HepG2 (cell line): Measurements from ENCODE around the gene TFEB. TPM values are rescaled to one million over a fixed set of nuclear protein-coding genes. Genes with fewer than 3 reads are reported as not detected.

Source experiments
- AHR ChIP-seq: IDR thresholded peaks from 2 replicates; pipeline ENCODE4 v1.6.1; 2018; ENCODE audit warnings: missing genetic modification reagents, missing compliant biosample characterization
- ARHGAP35 ChIP-seq: sonication (generic); formaldehyde crosslinking; IDR thresholded peaks from 2 replicates; pipeline ENCODE4 v1.9.0; 2022; ENCODE audit warnings: mild to moderate bottlenecking, inconsistent platforms, moderate library complexity, missing genetic modification reagents, borderline replicate concordance
- ATRX ChIP-seq: sonication (generic); formaldehyde crosslinking; IDR thresholded peaks from 2 replicates; pipeline ENCODE4 v1.4.0; 2020; ENCODE audit warnings: missing genetic modification reagents, borderline replicate concordance
- GMEB1 ChIP-seq: sonication (generic); formaldehyde crosslinking; IDR thresholded peaks from 2 replicates; pipeline ENCODE4 v1.5.1; 2020; ENCODE audit warnings: missing genetic modification reagents, mild to moderate bottlenecking, borderline replicate concordance
- HNRNPL ChIP-seq: fragments of 200-400 bp; formaldehyde crosslinking; IDR thresholded peaks from 2 replicates; pipeline ENCODE4 v1.6.1; 2017; ENCODE audit warnings: mild to moderate bottlenecking, low read depth, low read length
- JDP2 ChIP-seq: sonication (generic); formaldehyde crosslinking; IDR thresholded peaks from 2 replicates; pipeline ENCODE4 v1.8.1; 2022; ENCODE audit warnings: missing genetic modification reagents, borderline replicate concordance
- MAF1 ChIP-seq: sonication (generic); formaldehyde crosslinking; IDR thresholded peaks from 2 replicates; pipeline ENCODE4 v1.5.0; 2020; ENCODE audit warnings: missing genetic modification reagents, borderline replicate concordance
- MAFK ChIP-seq, 2 experiments: IDR thresholded peaks in 1 of 2; conservative IDR thresholded peaks in 1 of 2; 2 replicates each; pipeline ENCODE4 v1.6.1; 2011; ENCODE audit warnings: improper control_type of control experiment in 2 of 2, low read length in 2 of 2
- MIER3 ChIP-seq: IDR thresholded peaks from 2 replicates; pipeline ENCODE4 v1.6.1; 2016; ENCODE audit warnings: missing compliant biosample characterization, borderline replicate concordance
- MTF2 ChIP-seq: sonication (generic); formaldehyde crosslinking; IDR thresholded peaks from 2 replicates; pipeline ENCODE4 v1.5.0; 2020; ENCODE audit warnings: missing genetic modification reagents, borderline replicate concordance
- NCOR1 ChIP-seq: fragments of 200-600 bp; sonication (generic); IDR thresholded peaks from 2 replicates; pipeline ENCODE4 v1.7.0; 2017; ENCODE audit warnings: antibody characterized with exemption, low read length, borderline replicate concordance
- RARA ChIP-seq: IDR thresholded peaks from 2 replicates; pipeline ENCODE4 v1.6.1; 2016; ENCODE audit warnings: missing genetic modification reagents, missing compliant biosample characterization
- RBFOX2 ChIP-seq: fragments of 200-400 bp; formaldehyde crosslinking; IDR thresholded peaks from 2 replicates; pipeline ENCODE4 v1.6.1; 2017; ENCODE audit warnings: low read depth, mild to moderate bottlenecking, low read length
- SP2 ChIP-seq: sonication (generic); formaldehyde crosslinking; IDR thresholded peaks from 2 replicates; pipeline ENCODE4 v1.5.1; 2020; ENCODE audit warnings: mild to moderate bottlenecking, missing genetic modification reagents
- TP53 ChIP-seq: sonication (generic); formaldehyde crosslinking; conservative IDR thresholded peaks from 2 replicates; pipeline ENCODE4 v1.4.0; 2020; ENCODE audit warnings: missing genetic modification reagents
- ZNF552 ChIP-seq: sonication (generic); formaldehyde crosslinking; IDR thresholded peaks from 2 replicates; pipeline ENCODE4 v1.9.0; 2022; ENCODE audit warnings: missing genetic modification reagents, mild to moderate bottlenecking, borderline replicate concordance
- ZNF687 ChIP-seq: sonication (generic); formaldehyde crosslinking; IDR thresholded peaks from 2 replicates; pipeline ENCODE4 v1.5.1; 2020; ENCODE audit warnings: mild to moderate bottlenecking, missing genetic modification reagents, moderate library complexity
- ZNF768 ChIP-seq: sonication (generic); formaldehyde crosslinking; IDR thresholded peaks from 2 replicates; pipeline ENCODE4 v1.4.0; 2020; ENCODE audit warnings: missing genetic modification reagents
- polyA plus RNA-seq, 8 experiments: library from polyadenylated mRNA; depleted of rRNA in 3 of 8; stranded (reverse) in 7 of 8; unstranded in 1 of 8; fragments of >200 nt; fragmentation: Illumina TruSeq in 4 of 8; extraction: Trizol in 4 of 8; gene quantifications; 2 replicates each; pipeline versions ENCODE4 v1.2.1 to v1.2.3, GENCODE V29; 2011 to 2016; ENCODE audit warnings: low read depth in 4 of 8, missing spikeins in 1 of 8, mixed read lengths in 1 of 8; ENCODE audit not compliant: insufficient read depth in 1 of 8
- total RNA-seq, 5 experiments: library from RNA; depleted of rRNA; stranded (reverse); fragments of >200 nt; fragmentation: Illumina TruSeq; extraction: Trizol; gene quantifications; 2 replicates each; pipeline ENCODE4 v1.2.3, GENCODE V29; 2016; ENCODE audit warnings: low read depth in 1 of 5

The TFEB gene
- total and polyA plus RNA-seq, 2 of the 13 experiments (the other 11 are each of a cell fraction or from before 2014, with no cell fraction given), result 13.3 to 18.7 TPM

DNA sequence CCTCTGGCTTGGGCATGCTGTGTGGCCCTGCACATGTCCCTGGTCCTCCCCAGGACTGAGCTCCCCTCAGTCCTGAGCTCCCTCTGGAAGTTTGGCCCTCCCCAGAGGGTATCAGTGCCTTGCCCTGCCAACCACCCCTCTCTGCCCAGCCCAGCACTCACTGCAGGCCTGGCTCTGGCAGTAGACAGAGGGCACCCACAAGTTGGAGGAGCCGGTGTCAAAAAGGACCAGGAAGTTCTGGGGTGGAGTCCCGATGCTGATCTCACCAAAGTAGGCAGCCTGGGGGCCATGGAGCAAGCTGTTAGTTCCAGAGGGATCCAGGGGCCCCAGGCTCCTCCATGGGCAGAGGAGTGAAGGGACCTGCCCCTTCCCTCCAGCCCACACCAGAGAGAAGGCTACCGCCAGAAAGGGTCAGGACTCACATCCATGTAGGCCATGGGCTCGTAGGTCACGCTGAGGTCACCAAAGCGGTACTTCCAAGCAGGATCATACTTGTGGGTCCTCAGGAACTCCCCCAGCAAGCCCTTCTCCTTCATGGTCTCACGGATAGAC, 8.9 kb upstream of the TFEB start (continued):
- TF ChIP-seq GMEB1 (CRISPR knock-in tag) (no peak), ZNF552 (CRISPR knock-in tag) (no peak), RBFOX2 (peak; percentile 56), ZNF687 (CRISPR knock-in tag) (peak; percentile 41), MAFK (conservative IDR thresholded peaks at IDR 0.05 in 1 of 2, IDR thresholded peaks at IDR 0.05 in 1 of 2; ENCODE audit: low read length in 2 of 2) (no peak), TP53 (CRISPR knock-in tag) (no peak), RARA (CRISPR knock-in tag) (peak; percentile 46; the same call in 1 of the 2 replicates), JDP2 (no peak), MIER3 (CRISPR knock-in tag) (no peak), NCOR1 (no peak), ARHGAP35 (CRISPR knock-in tag) (no peak), ATRX (CRISPR knock-in tag) (no peak), HNRNPL (peak; percentile 65; the same call in 1 of the 2 replicates), SP2 (no peak), ZNF768 (peak; percentile 74; the same call in 1 of the 2 replicates), MAF1 (CRISPR knock-in tag) (0 out of 2 replicates have a peak, but pooled peaks have one; percentile 37), MTF2 (CRISPR knock-in tag) (no peak), AHR (CRISPR knock-in tag) (0 out of 2 replicates have a peak, but pooled peaks have one; percentile 35)
